ENCODE data around the gene SP3.

SP3 gene

DNA sequence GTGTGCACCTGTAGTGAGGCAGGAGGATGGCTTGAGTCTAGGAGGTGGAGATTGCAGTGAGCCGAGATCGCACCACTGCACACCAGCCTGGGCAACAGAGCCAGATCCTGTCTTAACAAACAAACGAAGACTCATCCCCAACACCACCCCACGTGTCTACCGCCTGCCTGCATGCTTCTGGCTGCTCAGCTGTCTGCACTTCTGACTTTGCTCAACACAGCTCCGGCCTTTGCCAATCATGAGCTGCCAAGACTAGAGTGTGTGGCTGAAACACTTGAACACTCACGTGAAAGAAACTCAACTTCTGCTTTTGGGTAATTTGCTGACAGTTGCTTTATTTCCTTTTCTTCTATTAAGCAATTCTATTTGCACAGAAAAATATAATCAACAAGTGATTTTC, 32.1 kb upstream of the SP3 start:
- peak in 26 of 56 donors; percentile 4 to 50 (median 22) for DNase-seq

DNA sequence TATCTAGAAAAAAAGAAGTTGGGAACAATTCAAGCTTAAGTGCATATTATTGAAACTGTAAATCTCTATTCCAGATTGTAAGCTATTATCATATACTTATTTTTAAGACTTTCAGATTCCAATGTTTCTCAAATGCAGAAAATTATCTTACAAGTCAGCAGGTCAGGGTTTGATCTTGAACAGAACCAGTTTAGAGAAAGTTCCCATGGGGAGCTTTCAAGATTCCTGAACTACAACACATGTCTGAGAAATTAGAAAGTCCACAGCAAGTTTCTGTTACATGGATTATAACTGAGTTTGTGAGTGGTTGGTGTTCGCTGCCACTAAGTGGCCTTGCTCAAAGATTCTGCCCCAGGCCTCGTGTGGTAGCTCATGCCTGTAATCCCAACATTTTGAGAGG, 31.6 kb upstream of the SP3 start:
- DNase-seq: no peak

DNA sequence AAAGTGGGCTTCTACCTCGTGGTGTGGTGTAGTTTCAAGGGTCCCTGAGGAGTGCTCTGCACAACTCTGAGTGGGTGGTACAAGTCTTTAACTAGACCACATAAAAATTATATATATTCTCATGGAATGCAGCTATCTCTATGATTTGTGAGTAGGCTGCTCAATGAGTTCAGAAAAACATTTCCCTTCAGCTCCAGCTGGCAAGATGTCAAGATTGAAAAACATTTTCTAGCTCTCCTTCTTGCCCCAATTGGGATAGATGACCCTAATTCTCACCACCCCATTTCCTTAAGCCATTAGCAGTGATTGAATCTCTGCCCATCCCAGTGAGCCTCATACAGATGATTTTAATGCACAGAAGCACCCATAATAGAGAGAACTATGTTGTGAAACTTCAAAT, 28.3 kb upstream of the SP3 start:
- DNase-seq: no peak

DNA sequence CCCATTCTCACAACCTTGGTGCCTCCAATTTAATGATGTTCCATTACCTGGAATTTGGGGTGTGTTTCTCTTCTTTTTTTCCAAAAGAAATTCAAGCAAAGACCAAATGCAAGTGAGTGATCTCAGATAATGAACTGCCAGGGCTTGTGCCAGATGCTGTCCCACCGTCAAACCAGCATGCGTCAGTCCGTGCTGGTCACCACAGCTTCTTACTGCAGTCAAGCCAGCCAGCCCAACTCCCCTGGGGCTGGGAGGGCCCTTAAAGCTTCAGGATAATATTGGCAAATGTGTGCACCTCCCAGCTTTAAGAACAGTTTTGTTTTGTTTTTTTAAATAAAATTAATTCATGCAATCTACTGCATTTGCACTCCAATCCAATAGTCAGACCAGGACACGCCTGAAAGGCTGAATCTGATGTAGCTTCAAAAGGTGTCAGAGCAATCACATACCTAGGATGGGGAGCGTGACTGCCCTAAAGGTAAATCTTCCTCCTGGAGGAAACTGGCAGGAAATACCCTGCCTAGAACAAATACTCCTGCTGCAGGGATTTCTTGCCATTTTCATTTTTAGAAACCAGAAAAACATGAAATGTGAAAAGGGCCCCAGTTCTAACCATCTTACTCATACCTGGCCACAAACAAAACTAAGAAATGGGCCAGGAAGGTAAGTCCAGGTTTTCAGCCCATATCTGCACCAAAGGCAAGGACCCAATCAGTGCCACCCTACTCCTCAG, 26.8 kb upstream of the SP3 start:
- no peak for DNase-seq

GRCh38 chr2:173990970-173991819, 26.0 kb upstream of the SP3 start:
- peak in 14 of 56 donors; percentile 3 to 51 (median 12) for DNase-seq

- no peak for DNase-seq
These were observed 25.1 kb upstream of the SP3 start for GRCh38 chr2:173990245-173990644.

DNA sequence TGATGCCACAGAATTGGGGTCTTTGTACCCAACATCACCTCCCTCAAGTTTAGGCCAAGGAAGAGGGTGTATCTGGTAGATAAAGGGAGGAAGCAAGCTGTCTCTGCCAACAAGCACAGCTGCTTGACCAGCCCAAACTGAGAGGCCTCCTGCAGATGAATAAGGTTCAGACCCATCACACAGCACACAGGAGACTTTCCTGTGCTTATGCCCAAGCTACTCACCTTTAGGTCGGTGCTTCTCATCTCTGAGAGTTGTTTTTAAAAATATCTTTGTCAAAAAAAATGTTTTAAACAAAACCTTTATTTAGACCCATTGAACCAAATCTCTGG, 24.7 kb upstream of the SP3 start:
- no peak for DNase-seq

GRCh38 chr2:173989160-173989883, 24.1 kb upstream of the SP3 start:
- DNase-seq: no peak

- no peak for DNase-seq
These were observed 21.6 kb upstream of the SP3 start for GRCh38 chr2:173986805-173987204.

DNA sequence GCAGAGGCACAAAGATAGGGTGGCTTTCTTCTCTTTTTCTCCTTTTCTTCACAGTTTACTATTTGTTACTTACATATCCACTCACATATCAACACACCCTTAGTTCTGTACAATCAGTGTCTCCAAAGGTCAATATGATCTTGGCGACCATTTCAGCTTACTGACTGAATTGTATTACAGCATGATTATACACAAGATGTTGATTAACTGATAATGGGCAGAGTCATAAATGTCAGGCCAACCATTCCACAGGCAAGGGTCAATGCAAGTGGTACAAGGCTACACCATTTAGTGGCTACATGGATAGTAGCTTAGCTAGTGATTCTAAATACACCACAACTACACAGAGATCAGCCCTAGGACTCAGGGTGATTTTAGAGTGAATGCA, 20.4 kb upstream of the SP3 start:
- no peak for DNase-seq

DNA sequence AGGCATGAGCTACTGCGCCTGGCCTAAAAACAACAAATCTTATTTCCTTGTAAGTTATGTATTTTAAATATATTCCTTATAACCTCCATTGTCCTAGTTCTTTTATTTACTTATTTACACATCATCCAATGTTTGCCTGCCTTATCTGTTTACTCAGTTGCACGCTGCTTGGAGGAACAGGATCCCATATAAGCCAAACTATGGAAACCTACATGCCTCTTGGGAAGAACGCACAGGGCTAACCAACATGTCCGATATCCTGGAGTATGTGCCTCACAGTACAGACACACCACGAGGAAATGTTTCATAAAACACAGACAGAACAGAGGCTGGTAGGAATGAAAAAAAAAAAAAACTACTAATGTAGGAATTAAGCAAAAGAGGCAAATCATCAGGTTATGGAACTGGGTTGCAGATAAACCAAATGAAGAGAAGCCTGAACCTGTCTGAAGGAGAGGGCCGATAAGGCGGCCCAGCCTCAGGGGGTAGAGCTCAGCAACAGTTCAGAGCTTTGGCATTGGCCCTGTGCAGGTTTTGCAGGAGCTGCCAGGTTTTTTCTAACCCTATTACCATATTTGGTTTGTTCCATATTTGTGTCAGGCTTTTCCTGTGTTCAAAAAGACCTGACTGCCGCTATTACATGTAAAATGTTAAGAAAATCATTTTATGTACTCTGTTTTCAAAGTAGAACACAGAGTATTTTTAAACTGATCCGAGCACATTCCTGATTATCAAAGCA, 19.9 kb upstream of the SP3 start:
- no peak for DNase-seq

DNA sequence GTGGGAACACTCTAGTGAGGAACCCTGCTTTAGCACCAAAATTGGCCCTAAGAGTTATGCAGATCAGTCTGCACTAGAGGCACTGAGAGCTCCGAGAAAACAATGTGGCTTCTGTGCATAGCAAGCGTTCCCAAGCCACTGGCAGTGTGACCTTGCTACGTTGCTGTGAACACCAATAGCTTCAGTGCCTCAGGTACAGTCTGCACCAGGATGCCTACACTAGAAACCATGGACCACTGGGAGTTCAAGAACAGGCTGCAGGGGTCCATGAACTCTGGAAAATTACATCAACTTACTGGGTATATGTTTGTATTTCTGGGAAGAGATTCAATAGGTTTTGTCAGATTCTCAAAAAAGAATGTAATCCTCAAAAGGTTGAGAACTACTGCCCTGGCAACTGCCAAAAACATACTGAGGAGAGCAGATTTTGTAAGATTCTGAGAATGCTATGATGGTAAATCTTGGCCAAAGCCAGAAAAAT, 18.3 kb upstream of the SP3 start:
- DNase-seq: peak in 4 of 56 donors; percentile 6 to 23 (median 14)

- DNase-seq: peak in 24 of 56 donors; percentile 4 to 63 (median 15)
These were observed 17.7 kb upstream of the SP3 start for GRCh38 chr2:173982918-173983317.

- no peak for DNase-seq
These were observed 17.1 kb upstream of the SP3 start for GRCh38 chr2:173982182-173982714.

DNA sequence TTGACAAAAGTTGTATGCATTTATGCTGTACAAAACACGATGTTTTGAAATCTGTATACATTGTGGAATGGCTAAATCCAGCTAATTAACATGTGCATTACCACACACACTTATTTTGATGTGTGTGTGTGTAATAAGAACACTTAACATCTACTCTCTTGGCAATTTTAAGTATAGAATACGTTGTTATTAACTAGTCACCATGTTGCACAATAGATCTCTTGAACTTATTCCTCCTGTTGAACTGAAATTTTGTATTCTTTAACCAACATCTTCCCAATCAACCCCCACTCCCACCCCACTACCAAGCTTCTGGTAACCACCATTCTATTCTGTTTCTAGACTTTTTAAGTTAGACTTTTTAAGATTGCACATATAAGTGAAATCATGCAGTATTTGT, 16.3 kb upstream of the SP3 start:
- DNase-seq: no peak

DNA sequence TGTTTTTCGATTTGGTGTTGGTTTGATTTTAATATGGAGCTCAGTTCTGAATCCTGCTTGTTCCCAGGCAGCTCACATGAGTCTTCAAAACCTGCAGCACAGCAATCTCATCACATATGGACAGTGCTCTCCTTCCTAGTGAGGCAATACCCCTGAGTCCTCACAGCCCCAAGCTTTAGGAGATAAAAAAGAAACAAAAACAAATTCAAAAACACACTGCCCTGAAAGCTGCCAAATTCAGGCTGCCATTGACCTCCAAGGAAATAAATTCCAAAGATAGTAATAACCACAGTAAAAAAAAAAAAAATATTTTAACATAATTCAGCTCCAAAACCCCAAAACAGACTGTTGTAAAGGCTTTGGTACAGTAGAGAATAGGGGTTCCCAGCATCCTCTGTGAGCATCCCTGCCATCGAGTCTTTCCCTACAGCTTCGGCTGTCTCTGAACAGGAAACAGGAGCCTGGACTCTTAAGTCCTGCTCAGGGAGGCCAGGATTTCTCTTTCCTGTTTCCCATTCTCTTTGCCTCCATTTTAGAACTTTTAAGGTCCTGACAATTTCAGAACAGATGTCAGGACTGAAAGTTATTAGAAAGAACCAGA, 14.7 kb upstream of the SP3 start:
- DNase-seq: no peak

- DNase-seq: peak in 12 of 56 donors; percentile 3 to 64 (median 32)
These were observed 13.3 kb upstream of the SP3 start for GRCh38 chr2:173978447-173978846.

DNA sequence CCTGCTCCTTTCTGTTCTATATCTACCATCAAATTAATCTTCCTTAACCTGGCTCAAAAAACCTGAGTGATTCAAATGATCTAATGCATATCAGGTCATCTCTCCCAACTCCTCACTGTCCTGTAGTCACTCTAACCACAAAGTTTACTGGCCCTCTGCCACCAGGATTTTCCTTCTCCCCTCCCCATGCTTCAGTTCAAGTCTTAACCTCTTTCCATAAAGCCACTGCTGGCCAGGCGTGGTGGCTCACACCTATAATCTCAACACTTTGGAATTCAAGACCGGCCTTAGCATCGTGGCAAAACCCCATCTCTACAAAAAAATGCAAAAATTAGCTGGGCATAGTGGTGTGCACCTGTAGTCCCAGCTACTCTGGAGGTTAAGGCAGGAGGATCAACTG, 7.5 kb upstream of the SP3 start:
- no peak for DNase-seq

- DNase-seq: no peak
These were observed 7.0 kb upstream of the SP3 start for GRCh38 chr2:173972165-173972564.

- DNase-seq: no peak
These were observed 5.3 kb upstream of the SP3 start for GRCh38 chr2:173970516-173970924.

GRCh38 chr2:173969886-173970285, 4.7 kb upstream of the SP3 start:
- DNase-seq: no peak
